Thoracic aorta (tissue), 2 donors: ENCODE measurements around the gene CCDC88B. TPM values are rescaled to one million over a fixed set of nuclear protein-coding genes. Genes with fewer than 3 reads are reported as not detected.

ENCODE experiments used
- ATAC-seq: fragments of 150-250 bp; one replicate; pipeline ENCODE4 v1.8.0; 2017; ENCODE audit warnings: low read depth; ENCODE audit not compliant: insufficient number of reproducible peaks, low FRiP score
- DNase-seq: peaks from one replicate; pipeline ENCODE4 v3.0.0-alpha.2; 2020; ENCODE audit warnings: low spot score
- H3K27ac ChIP-seq, 2 donors: fragments of 200-600 bp; sonication (generic); 1 replicate in 1 of 2; 2 replicates in 1 of 2; pipeline ENCODE4 v1.5.1; 2016; ENCODE audit warnings: mild to moderate bottlenecking in 2 of 2, moderate library complexity in 2 of 2
- H3K27me3 ChIP-seq: fragments of 200-600 bp; sonication (generic); replicated peaks from 2 replicates; pipeline ENCODE4 v1.6.0; 2016; ENCODE audit warnings: mild to moderate bottlenecking; ENCODE audit not compliant: insufficient read depth
- H3K36me3 ChIP-seq: fragments of 200-600 bp; sonication (generic); one replicate; pipeline ENCODE4 v1.5.1; 2016
- H3K4me1 ChIP-seq, 2 donors: fragments of 200-600 bp; sonication (generic); 1 replicate in 1 of 2; 2 replicates in 1 of 2; pipeline versions ENCODE4 v1.5.1 to v1.6.0; 2016; ENCODE audit warnings: low read depth in 2 of 2, mild to moderate bottlenecking in 1 of 2; ENCODE audit not compliant: control insufficient read depth in 1 of 2
- H3K4me3 ChIP-seq: fragments of 200-600 bp; sonication (generic); 2 replicates; pipeline ENCODE4 v1.5.1; 2016; ENCODE audit warnings: mild to moderate bottlenecking
- H3K9me3 ChIP-seq: fragments of 200-600 bp; sonication (generic); 2 replicates; pipeline ENCODE4 v1.5.1; 2016
- total RNA-seq, 2 donors: library from RNA; depleted of rRNA; stranded (reverse); fragments of >200 nt; gene quantifications; one replicate each; pipeline versions ENCODE4 v1.1.0 to v1.2.3, GENCODE V29; 2016
- TF ChIP-seq, protein P1 (sequence below): fragments of 200-600 bp; sonication (generic); IDR thresholded peaks from one replicate; pipeline ENCODE4 v1.5.1; 2019; ENCODE audit warnings: antibody characterized with exemption

Gene CCDC88B
- total RNA-seq, 2 donors from 2014 or later = 10.3 to 19.0 TPM

DNA sequence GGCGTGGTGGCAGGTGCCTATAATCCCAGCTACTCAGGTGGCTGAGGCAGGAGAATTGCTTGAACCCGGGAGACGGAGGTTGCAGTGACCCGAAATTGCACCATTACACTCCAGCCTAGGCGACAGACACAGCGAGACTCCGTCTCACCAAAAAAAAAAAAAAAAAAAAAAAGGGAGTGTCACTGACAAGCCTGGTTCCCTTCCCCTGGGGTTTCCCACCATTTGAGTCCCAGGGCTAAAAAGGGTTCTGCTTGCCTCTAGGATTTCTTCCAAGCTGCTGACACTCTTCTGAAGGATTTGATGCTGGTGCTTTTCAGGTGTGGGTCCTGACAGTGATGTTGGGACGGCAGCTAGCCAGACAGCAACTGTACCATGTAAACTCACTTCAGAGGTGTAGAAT lies 1.3 kb upstream of the CCDC88B start:
- DNase-seq (no peak), ATAC-seq (no peak)
- Histone ChIP-seq H3K27ac (no peak overlapping the region), H3K9me3 (no peaks in the 10 kb centered on the region), H3K36me3 (no peaks in the 10 kb centered on the region), H3K4me3 (no peak overlapping the region), H3K27me3 (no peaks in the 10 kb centered on the region), H3K4me1 (peaks cover 3 to 12% of the 10 kb centered on the region in 2 donors)
- TF ChIP-seq, protein P1, sequence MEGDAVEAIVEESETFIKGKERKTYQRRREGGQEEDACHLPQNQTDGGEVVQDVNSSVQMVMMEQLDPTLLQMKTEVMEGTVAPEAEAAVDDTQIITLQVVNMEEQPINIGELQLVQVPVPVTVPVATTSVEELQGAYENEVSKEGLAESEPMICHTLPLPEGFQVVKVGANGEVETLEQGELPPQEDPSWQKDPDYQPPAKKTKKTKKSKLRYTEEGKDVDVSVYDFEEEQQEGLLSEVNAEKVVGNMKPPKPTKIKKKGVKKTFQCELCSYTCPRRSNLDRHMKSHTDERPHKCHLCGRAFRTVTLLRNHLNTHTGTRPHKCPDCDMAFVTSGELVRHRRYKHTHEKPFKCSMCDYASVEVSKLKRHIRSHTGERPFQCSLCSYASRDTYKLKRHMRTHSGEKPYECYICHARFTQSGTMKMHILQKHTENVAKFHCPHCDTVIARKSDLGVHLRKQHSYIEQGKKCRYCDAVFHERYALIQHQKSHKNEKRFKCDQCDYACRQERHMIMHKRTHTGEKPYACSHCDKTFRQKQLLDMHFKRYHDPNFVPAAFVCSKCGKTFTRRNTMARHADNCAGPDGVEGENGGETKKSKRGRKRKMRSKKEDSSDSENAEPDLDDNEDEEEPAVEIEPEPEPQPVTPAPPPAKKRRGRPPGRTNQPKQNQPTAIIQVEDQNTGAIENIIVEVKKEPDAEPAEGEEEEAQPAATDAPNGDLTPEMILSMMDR = no peak

DNA sequence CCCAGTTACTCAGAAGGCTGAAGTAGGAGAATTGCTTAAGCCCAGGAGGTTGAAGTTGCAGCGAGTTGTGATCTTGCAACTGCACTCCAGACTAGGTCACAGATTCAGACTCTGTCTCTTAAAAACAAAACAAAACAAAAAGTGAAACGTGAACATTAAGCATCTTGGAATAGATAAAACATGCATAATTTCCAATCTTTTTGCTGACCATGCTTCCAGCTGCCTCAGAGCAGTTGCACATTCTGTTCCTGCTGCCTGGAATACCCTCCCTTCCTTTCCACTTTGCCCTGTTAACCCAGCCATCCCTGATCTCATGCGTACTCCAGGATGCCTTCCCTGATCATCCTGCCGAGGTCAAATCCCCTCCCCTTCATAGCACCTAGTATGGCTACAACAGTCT lies 718 bp upstream of the CCDC88B start:
- no peaks in the 10 kb centered on the region for H3K9me3 ChIP-seq
- H3K36me3 ChIP-seq = no peaks in the 10 kb centered on the region
- no peak for ATAC-seq
- no peak for DNase-seq
- H3K27ac ChIP-seq = no peak overlapping the region
- no peak overlapping the region for H3K4me3 ChIP-seq
- H3K27me3 ChIP-seq = no peaks in the 10 kb centered on the region
- H3K4me1 ChIP-seq = peaks cover 3 to 12% of the 10 kb centered on the region in 2 donors
- TF ChIP-seq, protein P1 = no peak

DNA sequence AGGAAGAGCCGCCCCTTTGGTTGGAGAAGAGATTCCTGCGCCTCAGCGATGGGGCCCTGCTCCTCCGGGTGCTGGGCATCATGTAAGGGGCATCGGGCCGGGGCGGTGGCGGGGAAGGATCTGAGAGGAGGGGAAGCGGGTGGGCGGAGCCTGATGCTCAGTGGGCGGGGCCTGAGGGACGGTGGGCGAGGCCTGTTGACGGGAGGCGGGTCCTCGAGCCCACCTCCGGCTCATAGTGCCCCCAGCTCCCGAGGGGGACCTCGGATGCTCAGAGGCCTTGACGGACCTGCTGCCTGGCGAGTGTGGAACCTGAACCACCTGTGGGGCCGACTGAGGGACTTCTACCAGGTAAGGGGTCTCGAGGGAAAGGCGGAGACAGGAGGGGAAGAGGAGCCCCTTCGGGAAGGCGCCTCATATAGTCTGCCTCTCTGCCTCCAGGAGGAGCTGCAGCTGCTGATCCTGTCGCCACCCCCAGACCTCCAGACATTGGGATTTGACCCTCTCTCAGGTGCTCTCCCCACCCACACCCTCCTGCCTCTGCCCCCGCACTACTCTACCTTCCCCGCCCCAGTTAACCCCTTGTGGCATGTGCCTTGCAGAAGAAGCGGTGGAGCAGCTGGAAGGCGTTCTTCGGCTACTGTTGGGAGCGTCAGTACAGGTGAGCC lies 799 bp downstream of the CCDC88B start:
- peak overlapping the region; percentile 55 for H3K4me3 ChIP-seq
- no peaks in the 10 kb centered on the region for H3K9me3 ChIP-seq
- H3K27me3 ChIP-seq = no peaks in the 10 kb centered on the region
- peaks cover 3 to 12% of the 10 kb centered on the region in 2 donors for H3K4me1 ChIP-seq
- TF ChIP-seq, protein P1 = no peak
- ATAC-seq (no peak), DNase-seq (no peak)
- H3K27ac ChIP-seq = no peak overlapping the region
- no peaks in the 10 kb centered on the region for H3K36me3 ChIP-seq

DNA sequence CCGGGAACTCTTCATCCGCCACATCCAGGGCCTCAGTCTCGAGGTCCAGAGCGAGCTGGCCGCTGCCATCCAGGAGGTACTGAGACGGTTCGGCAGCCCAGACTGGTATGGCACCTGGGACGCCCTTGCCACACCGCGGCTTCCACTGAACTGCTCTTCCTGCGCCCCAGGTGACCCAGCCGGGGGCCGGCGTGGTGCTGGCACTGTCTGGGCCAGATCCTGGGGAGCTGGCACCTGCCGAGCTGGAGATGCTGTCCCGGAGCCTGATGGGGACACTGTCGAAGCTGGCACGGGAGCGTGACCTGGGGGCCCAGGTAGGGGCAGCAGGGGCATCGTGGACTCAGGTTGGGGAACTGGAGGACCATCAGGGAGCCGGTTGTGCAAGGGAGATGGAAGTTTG lies 1.4 kb downstream of the CCDC88B start:
- TF ChIP-seq, protein P1 = no peak
- no peaks in the 10 kb centered on the region for H3K36me3 ChIP-seq
- no peak overlapping the region for H3K27ac ChIP-seq
- H3K4me3 ChIP-seq = no peak overlapping the region
- ATAC-seq = no peak
- H3K27me3 ChIP-seq = no peaks in the 10 kb centered on the region
- peaks cover 3 to 12% of the 10 kb centered on the region in 2 donors for H3K4me1 ChIP-seq
- no peak for DNase-seq
- H3K9me3 ChIP-seq = no peaks in the 10 kb centered on the region

DNA sequence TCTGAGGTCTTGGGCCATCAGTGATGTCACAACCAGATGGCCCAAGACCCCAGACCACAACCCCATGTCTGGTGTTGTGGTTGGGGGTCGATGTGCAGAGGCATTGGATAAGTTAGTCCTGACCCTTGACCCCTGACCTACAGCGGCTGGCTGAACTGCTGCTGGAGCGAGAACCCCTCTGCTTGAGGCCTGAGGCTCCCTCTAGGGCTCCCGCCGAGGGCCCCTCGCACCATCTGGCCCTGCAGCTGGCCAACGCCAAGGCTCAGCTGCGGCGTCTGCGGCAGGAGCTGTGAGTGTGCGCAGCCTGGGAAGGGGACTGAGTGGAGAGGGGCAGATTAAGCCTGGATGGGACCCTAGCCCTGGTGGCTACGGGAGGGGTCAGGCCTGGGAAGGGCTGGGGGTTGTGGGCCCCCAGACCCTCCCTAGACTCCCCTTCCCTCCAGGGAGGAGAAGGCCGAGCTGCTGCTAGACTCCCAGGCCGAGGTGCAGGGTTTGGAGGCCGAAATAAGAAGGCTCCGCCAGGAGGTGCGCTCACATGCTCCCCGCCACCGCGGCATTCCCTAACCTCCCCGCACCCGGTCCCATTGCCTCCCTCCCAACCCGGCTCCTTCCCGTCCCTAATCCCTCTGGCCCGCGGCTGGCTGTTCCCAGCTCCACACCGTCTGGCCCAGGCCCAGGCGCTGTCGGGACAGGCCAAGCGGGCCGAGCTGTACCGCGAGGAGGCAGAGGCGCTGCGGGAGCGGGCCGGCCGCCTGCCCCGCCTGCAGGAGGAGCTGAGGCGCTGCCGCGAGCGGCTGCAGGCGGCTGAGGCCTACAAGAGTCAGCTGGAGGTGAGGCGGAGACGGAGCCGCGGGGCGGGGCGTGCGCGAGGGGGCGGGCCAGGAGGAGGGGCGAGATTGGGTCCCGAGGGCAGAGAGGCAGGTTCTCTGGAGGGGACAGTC lies 2.1 kb downstream of the CCDC88B start:
- no peaks in the 10 kb centered on the region for H3K36me3 ChIP-seq
- H3K4me1 ChIP-seq = peaks cover 3 to 12% of the 10 kb centered on the region in 2 donors
- H3K9me3 ChIP-seq = no peaks in the 10 kb centered on the region
- TF ChIP-seq, protein P1 = peak; percentile 50
- H3K27ac ChIP-seq = peak overlapping the region; percentile 63 to 66
- H3K4me3 ChIP-seq = peak overlapping the region; percentile 68
- peak; percentile 46 for DNase-seq
- ATAC-seq = peak; percentile 61
- H3K27me3 ChIP-seq = no peaks in the 10 kb centered on the region
